ENCODE data around the gene RASD2.

The RASD2 gene

GRCh38 chr22:35517207-35517606, 23.4 kb upstream of the RASD2 start:
- no peak for DNase-seq
- peak; percentile 37; the same call in 1 of the 2 replicates for TF ChIP-seq CTCF (IDR thresholded peaks at IDR 0.05; ENCODE audit: low read depth, low read length)
- Histone ChIP-seq H3K36me3 (no peaks in the 10 kb centered on the region), H3K4me3 (ENCODE audit: low read depth, low read length) (no peak overlapping the region), H3K27me3 (ENCODE audit: insufficient read depth, low read depth, severe bottlenecking) (no peaks in the 10 kb centered on the region), H3K9me3 (ENCODE audit: severe bottlenecking) (no peaks in the 10 kb centered on the region), H3K27ac (no peak overlapping the region)

GRCh38 chr22:35517769-35518530, 22.7 kb upstream of the RASD2 start:
- TF ChIP-seq CTCF (IDR thresholded peaks at IDR 0.05; ENCODE audit: low read depth, low read length), result no peak
- peak; percentile 45 for DNase-seq

GRCh38 chr22:35518811-35519210, 21.8 kb upstream of the RASD2 start:
- Histone ChIP-seq H3K9me3 (ENCODE audit: severe bottlenecking) (no peaks in the 10 kb centered on the region), H3K27ac (no peak overlapping the region), H3K4me3 (ENCODE audit: low read depth, low read length) (no peak overlapping the region), H3K36me3 (no peaks in the 10 kb centered on the region), H3K27me3 (ENCODE audit: insufficient read depth, low read depth, severe bottlenecking) (no peaks in the 10 kb centered on the region)
- no peak for TF ChIP-seq CTCF (IDR thresholded peaks at IDR 0.05; ENCODE audit: low read depth, low read length)
- DNase-seq, result no peak

More at GRCh38 chr22:35517769-35518530, 22.7 kb upstream of the RASD2 start:
- H3K4me3 ChIP-seq (ENCODE audit: low read depth, low read length), result no peak overlapping the region
- H3K27me3 ChIP-seq (ENCODE audit: insufficient read depth, low read depth, severe bottlenecking), result no peaks in the 10 kb centered on the region
- no peak overlapping the region for H3K27ac ChIP-seq
- H3K9me3 ChIP-seq (ENCODE audit: severe bottlenecking), result no peaks in the 10 kb centered on the region
- no peaks in the 10 kb centered on the region for H3K36me3 ChIP-seq

- DNase-seq, result peak; percentile 34
- H3K9me3 ChIP-seq (ENCODE audit: severe bottlenecking), result no peaks in the 10 kb centered on the region
- no peaks in the 10 kb centered on the region for H3K27me3 ChIP-seq (ENCODE audit: insufficient read depth, low read depth, severe bottlenecking)
- no peak overlapping the region for H3K4me3 ChIP-seq (ENCODE audit: low read depth, low read length)
- H3K36me3 ChIP-seq, result no peaks in the 10 kb centered on the region
- no peak overlapping the region for H3K27ac ChIP-seq
- TF ChIP-seq CTCF (IDR thresholded peaks at IDR 0.05; ENCODE audit: low read depth, low read length), result no peak
These were observed 21.2 kb upstream of the RASD2 start for GRCh38 chr22:35519306-35520000.

- H3K9me3 ChIP-seq (ENCODE audit: severe bottlenecking), result no peaks in the 10 kb centered on the region
- no peak overlapping the region for H3K4me3 ChIP-seq (ENCODE audit: low read depth, low read length)
- no peak overlapping the region for H3K27ac ChIP-seq
- H3K27me3 ChIP-seq (ENCODE audit: insufficient read depth, low read depth, severe bottlenecking), result no peaks in the 10 kb centered on the region
- no peak for DNase-seq
- no peaks in the 10 kb centered on the region for H3K36me3 ChIP-seq
- no peak for TF ChIP-seq CTCF (IDR thresholded peaks at IDR 0.05; ENCODE audit: low read depth, low read length)
These were observed 19.0 kb upstream of the RASD2 start for GRCh38 chr22:35521358-35522224.

Data from WERI-Rb-1 (cell line).